CD14-positive monocyte (primary cell): Measurements from ENCODE around the gene UNKL. TPM values are rescaled to one million over a fixed set of nuclear protein-coding genes. Genes with fewer than 3 reads are reported as not detected.

Experiments
- DNase-seq, 3 donors: peaks; one replicate each; pipeline ENCODE4 v3.0.0-alpha.2; 2011 to 2022
- H2AFZ ChIP-seq: 2 replicates; pipeline ENCODE4 v1.6.0; 2012; ENCODE audit warnings: mild to moderate bottlenecking, low read depth, low read length, inconsistent platforms; ENCODE audit not compliant: insufficient read depth, poor library complexity, severe bottlenecking
- H3K27ac ChIP-seq, 2 donors: 1 replicate in 1 of 2; 2 replicates in 1 of 2; pipeline ENCODE4 v1.5.1; 2012 to 2013; ENCODE audit warnings: low read length in 2 of 2, control low read depth in 1 of 2, inconsistent platforms in 1 of 2, low read depth in 1 of 2, mild to moderate bottlenecking in 1 of 2
- H3K27me3 ChIP-seq, 2 donors: one replicate each; pipeline versions ENCODE4 v1.6.0 to v1.6.1; 2011 to 2013; ENCODE audit warnings: low read length in 2 of 2; ENCODE audit not compliant: control insufficient read depth in 2 of 2, insufficient read depth in 2 of 2
- H3K36me3 ChIP-seq, 2 donors: replicated peaks in 1 of 2; 1 replicate in 1 of 2; 2 replicates in 1 of 2; pipeline versions ENCODE4 v1.5.1 to v1.6.1; 2012 to 2013; ENCODE audit warnings: low read length in 2 of 2, control low read depth in 1 of 2, inconsistent platforms in 1 of 2, mild to moderate bottlenecking in 1 of 2; ENCODE audit not compliant: insufficient read depth in 2 of 2, control insufficient read depth in 1 of 2
- H3K4me1 ChIP-seq, 2 donors: 1 replicate in 1 of 2; 2 replicates in 1 of 2; pipeline versions ENCODE4 v1.5.1 to v1.6.1; 2012 to 2013; ENCODE audit warnings: low read length in 2 of 2, control low read depth in 1 of 2, inconsistent platforms in 1 of 2, mild to moderate bottlenecking in 1 of 2, moderate library complexity in 1 of 2; ENCODE audit not compliant: insufficient read depth in 2 of 2, control insufficient read depth in 1 of 2
- H3K4me2 ChIP-seq: replicated peaks from 2 replicates; pipeline ENCODE3; 2012; ENCODE audit warnings: low read length, moderate library complexity, mild to moderate bottlenecking; ENCODE audit not compliant: poor library complexity, severe bottlenecking; ENCODE audit errors: extremely low read depth
- H3K4me3 ChIP-seq, 3 experiments: fragments of 200-600 bp in 1 of 3; sonication (generic) in 1 of 3; replicated peaks in 1 of 3; 1 replicate in 2 of 3; 2 replicates in 1 of 3; pipeline ENCODE4 v1.5.1; 2011 to 2013; ENCODE audit warnings: low read length in 3 of 3, mild to moderate bottlenecking in 3 of 3, control low read depth in 2 of 3, low read depth in 2 of 3, inconsistent platforms in 1 of 3, moderate library complexity in 1 of 3
- H3K79me2 ChIP-seq: 2 replicates; pipeline ENCODE4 v1.6.0; 2012; ENCODE audit warnings: mild to moderate bottlenecking, control low read depth, inconsistent platforms, low read length, moderate library complexity; ENCODE audit not compliant: insufficient read depth
- H3K9ac ChIP-seq: 2 replicates; pipeline ENCODE4 v1.6.0; 2017; ENCODE audit warnings: low read length, mild to moderate bottlenecking; ENCODE audit not compliant: insufficient read depth, poor library complexity, severe bottlenecking
- H3K9me3 ChIP-seq, 2 donors: replicated peaks in 1 of 2; 1 replicate in 1 of 2; 2 replicates in 1 of 2; pipeline versions ENCODE4 v1.5.1 to v1.6.1; 2012 to 2013; ENCODE audit warnings: low read length in 2 of 2, control low read depth in 1 of 2; ENCODE audit not compliant: control insufficient read depth in 1 of 2, insufficient read depth in 1 of 2
- H4K20me1 ChIP-seq: 2 replicates; pipeline ENCODE4 v1.6.0; 2012; ENCODE audit warnings: mild to moderate bottlenecking, low read length, control low read depth, moderate library complexity; ENCODE audit not compliant: insufficient read depth
- H3K27ac Mint-ChIP-seq, 7 donors: one replicate each; pipeline ENCODE4 v1.8.0; 2020; ENCODE audit warnings: mild to moderate bottlenecking in 7 of 7, mixed read lengths in 7 of 7, moderate library complexity in 6 of 7, inconsistent platforms in 2 of 7
- H3K27me3 Mint-ChIP-seq, 3 donors: one replicate each; pipeline ENCODE4 v1.8.0; 2021 to 2022; ENCODE audit warnings: low read depth in 3 of 3, mild to moderate bottlenecking in 3 of 3, mixed read lengths in 3 of 3, moderate library complexity in 3 of 3, inconsistent platforms in 1 of 3
- H3K36me3 Mint-ChIP-seq, 2 donors: one replicate each; pipeline ENCODE4 v1.8.0; 2020; ENCODE audit warnings: mixed read lengths in 2 of 2, inconsistent platforms in 1 of 2, mild to moderate bottlenecking in 1 of 2
- H3K4me1 Mint-ChIP-seq: one replicate; pipeline ENCODE4 v1.8.0; 2020; ENCODE audit warnings: mild to moderate bottlenecking, mixed read lengths
- H3K4me3 Mint-ChIP-seq, 2 donors: one replicate each; pipeline ENCODE4 v1.8.0; 2020; ENCODE audit warnings: mild to moderate bottlenecking in 2 of 2, mixed read lengths in 2 of 2, moderate library complexity in 1 of 2
- H3K9me3 Mint-ChIP-seq, 7 donors: one replicate each; pipeline ENCODE4 v1.8.0; 2020 to 2022; ENCODE audit warnings: mixed read lengths in 7 of 7, mild to moderate bottlenecking in 6 of 7, moderate library complexity in 6 of 7, inconsistent platforms in 2 of 7
- CTCF ChIP-seq: fragments of 200-600 bp; IDR thresholded peaks from one replicate; pipeline ENCODE4 v1.8.0; 2022; ENCODE audit warnings: antibody characterized with exemption, mild to moderate bottlenecking
- WGBS: methylation state at CpG from one replicate; pipeline ENCODE4 v1.1.5; 2013; ENCODE audit warnings: missing lambda C conversion rate; ENCODE audit not compliant: insufficient coverage; 5-methylcytosine and 5-hydroxymethylcytosine counted together
- intact Hi-C, 2 donors: fragments of 100-400 bp; cut with micrococcal nuclease; formaldehyde crosslinking; loops; one replicate each; pipeline versions ENCODE4 v1.15.0 to v1.15.1; 2023
- polyA plus RNA-seq, 3 donors: library from polyadenylated mRNA; depleted of rRNA in 1 of 3; unstranded in 2 of 3; stranded (reverse) in 1 of 3; fragments of 300-500 nt in 2 of 3; fragments of >200 nt in 1 of 3; fragmentation: Illumina TruSeq in 2 of 3; gene quantifications; 1 replicate in 2 of 3; 2 replicates in 1 of 3; pipeline ENCODE4 v1.2.3, GENCODE V29; 2012 to 2021

The UNKL gene
- polyA plus RNA-seq, 3 donors: 1.2 to 19.9 (median 2.2) TPM

- Histone ChIP-seq H3K9me3 (no peaks in the 10 kb centered on the region), H4K20me1 (peaks cover 12% of the 10 kb centered on the region), H3K4me1 (peaks cover 22 to 29% of the 10 kb centered on the region in 2 donors), H3K4me3 (no peak overlapping the region), H2AFZ (no peak overlapping the region), H3K79me2 (peaks cover 12% of the 10 kb centered on the region), H3K4me2 (no peak overlapping the region), H3K36me3 (peaks cover 18% of the 10 kb centered on the region in 2 donors), H3K27me3 (no peaks in the 10 kb centered on the region), H3K27ac (no peak overlapping the region), H3K9ac (no peak overlapping the region)
- H3K4me1 Mint-ChIP-seq: peaks cover 22% of the 10 kb centered on the region
- peaks cover 11 to 28% of the 10 kb centered on the region in 2 donors for H3K36me3 Mint-ChIP-seq
- DNase-seq: no peak
- H3K4me3 Mint-ChIP-seq: no peak overlapping the region
- peaks cover under 1 to 6% (median 2%) of the 10 kb centered on the region in 3 donors for H3K27me3 Mint-ChIP-seq
- peaks cover 0 to 3% (median 0%) of the 10 kb centered on the region in 7 donors for H3K9me3 Mint-ChIP-seq
- intact Hi-C loops: loop anchor here in 1 of 2 donors (5.0 kb wide), 1 partner anchor 34 kb away; no protein-coding TSS in a partner anchor
- WGBS: 84% methylated on average over 33 of the region's 34 CpGs
- H3K27ac Mint-ChIP-seq: no peak overlapping the region
- no peak for TF ChIP-seq CTCF
Observed at GRCh38 chr16:1346422-1347285, 67.8 kb downstream of the UNKL start.

GRCh38 chr16:1345651-1346421 lies 68.7 kb downstream of the UNKL start:
- Histone ChIP-seq H3K4me3 (no peak overlapping the region), H2AFZ (no peak overlapping the region), H3K9ac (no peak overlapping the region), H3K36me3 (peaks cover 18% of the 10 kb centered on the region in 2 donors), H3K27ac (no peak overlapping the region), H3K9me3 (no peaks in the 10 kb centered on the region), H3K4me2 (no peak overlapping the region), H3K79me2 (peaks cover 4% of the 10 kb centered on the region), H3K4me1 (peaks cover 17 to 23% of the 10 kb centered on the region in 2 donors), H3K27me3 (no peaks in the 10 kb centered on the region), H4K20me1 (peaks cover 8% of the 10 kb centered on the region)
- H3K27ac Mint-ChIP-seq: no peak overlapping the region
- intact Hi-C loops: loop anchor here in 1 of 2 donors (5.0 kb wide), 1 partner anchor 34 kb away; no protein-coding TSS in a partner anchor
- H3K36me3 Mint-ChIP-seq: peaks cover 11 to 28% of the 10 kb centered on the region in 2 donors
- TF ChIP-seq CTCF: no peak
- no peak for DNase-seq
- WGBS: 83% methylated on average over 19 of the region's 31 CpGs
- peaks cover 19% of the 10 kb centered on the region for H3K4me1 Mint-ChIP-seq
- peaks cover 2 to 10% (median 2%) of the 10 kb centered on the region in 3 donors for H3K27me3 Mint-ChIP-seq
- no peak overlapping the region for H3K4me3 Mint-ChIP-seq
- peaks cover 0 to 3% (median 0%) of the 10 kb centered on the region in 7 donors for H3K9me3 Mint-ChIP-seq
